ENCODE results near the gene IFNLR1.

The IFNLR1 gene

GRCh38 chr1:24119489-24119858, 67.6 kb downstream of the IFNLR1 start:
- H3K4me3 ChIP-seq (ENCODE audit: low read length) = no peak overlapping the region
- DNase-seq (ENCODE audit: low read depth) = no peak
- TF ChIP-seq CTCF (conservative IDR thresholded peaks at IDR 0.05; ENCODE audit: low read depth, low read length) = no peak

- no peak for DNase-seq (ENCODE audit: low read depth)
- no peak overlapping the region for H3K4me3 ChIP-seq (ENCODE audit: low read length)
- TF ChIP-seq CTCF (conservative IDR thresholded peaks at IDR 0.05; ENCODE audit: low read depth, low read length) = no peak
Measured at GRCh38 chr1:24118410-24119242, 68.5 kb downstream of the IFNLR1 start.

DNA sequence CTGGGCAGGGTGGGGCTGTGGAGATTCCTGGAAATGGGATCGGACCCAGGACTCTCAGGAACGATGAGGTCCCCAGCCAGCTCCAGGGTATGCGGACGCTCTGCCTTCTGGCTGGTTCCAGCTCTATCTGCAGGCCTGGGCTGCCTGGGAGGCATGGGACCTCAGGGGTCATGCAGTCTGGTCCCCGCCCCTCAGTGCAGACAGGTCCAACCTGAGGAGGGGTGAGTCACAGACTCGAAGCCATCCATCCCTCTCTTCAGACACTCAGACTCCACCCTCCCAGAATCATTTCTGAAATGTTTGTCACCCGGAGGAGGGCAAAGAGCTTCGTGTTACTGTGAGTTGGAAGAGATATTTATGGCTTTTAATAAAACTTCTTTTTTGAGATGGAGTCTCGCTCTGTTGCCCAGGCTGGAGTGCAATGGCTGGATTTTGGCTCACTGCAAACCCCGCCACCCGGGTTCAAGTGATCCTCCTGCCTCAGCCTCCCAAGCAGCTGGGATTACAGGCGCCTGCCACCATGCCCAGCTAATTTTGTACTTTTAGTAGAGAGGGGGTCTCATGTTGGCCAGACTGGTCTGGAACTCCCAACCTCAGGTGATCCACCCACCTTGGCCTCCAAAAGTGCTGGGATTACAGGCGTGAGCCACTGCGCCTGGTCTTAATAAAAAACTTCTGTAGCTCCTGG, 69.2 kb downstream of the IFNLR1 start:
- H3K4me3 ChIP-seq (ENCODE audit: low read length) = no peak overlapping the region
- TF ChIP-seq CTCF (conservative IDR thresholded peaks at IDR 0.05; ENCODE audit: low read depth, low read length) = no peak
- no peak for DNase-seq (ENCODE audit: low read depth)

DNA sequence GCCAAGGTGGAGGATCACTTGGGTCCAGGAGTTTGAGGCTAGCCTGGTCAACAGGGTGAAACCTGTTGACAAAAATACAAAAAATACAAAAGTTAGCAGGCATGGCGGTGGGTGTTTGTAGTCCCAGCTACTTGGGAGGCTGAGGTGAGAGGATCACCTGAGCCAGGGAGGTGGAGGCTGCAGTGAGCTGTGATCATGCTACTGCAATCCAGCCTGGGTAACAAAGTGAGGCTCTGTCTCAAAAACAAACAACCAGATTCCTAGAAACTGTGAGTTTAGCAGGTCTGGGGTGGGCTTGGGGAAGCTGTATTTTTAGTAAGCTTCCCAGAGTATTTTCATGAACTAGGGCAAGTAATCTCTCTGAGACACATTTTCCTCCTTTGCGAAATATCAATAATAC, 70.0 kb downstream of the IFNLR1 start:
- H3K4me3 ChIP-seq (ENCODE audit: low read length) = no peak overlapping the region
- DNase-seq (ENCODE audit: low read depth) = no peak
- TF ChIP-seq CTCF (conservative IDR thresholded peaks at IDR 0.05; ENCODE audit: low read depth, low read length) = no peak

- no peak overlapping the region for H3K4me3 ChIP-seq (ENCODE audit: low read length)
- no peak for TF ChIP-seq CTCF (conservative IDR thresholded peaks at IDR 0.05; ENCODE audit: low read depth, low read length)
- DNase-seq (ENCODE audit: low read depth) = no peak
Measured at GRCh38 chr1:24114753-24115152, 72.3 kb downstream of the IFNLR1 start.

DNA sequence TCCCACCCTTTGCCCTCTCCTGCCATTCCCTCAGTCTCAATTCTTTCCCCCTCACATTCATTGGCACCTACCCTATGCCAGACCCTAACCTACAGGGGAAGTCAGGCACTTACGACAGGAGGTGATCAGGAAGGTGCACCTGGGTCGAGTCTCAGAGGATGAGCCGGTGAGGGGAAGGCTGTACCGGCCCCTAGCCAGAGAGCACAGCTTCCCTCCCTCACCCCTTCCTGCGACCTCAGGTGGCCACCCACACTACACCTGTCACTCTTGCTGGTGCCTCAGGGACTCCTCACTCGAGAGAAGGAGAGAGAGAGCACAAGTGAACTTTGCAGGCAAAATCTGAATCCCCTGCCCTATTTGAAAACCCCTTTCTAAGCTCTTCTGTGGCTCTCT, 73.5 kb downstream of the IFNLR1 start:
- no peak for TF ChIP-seq CTCF (conservative IDR thresholded peaks at IDR 0.05; ENCODE audit: low read depth, low read length)
- no peak overlapping the region for H3K4me3 ChIP-seq (ENCODE audit: low read length)

More for the DNA sequence above, 73.5 kb downstream of the IFNLR1 start:
- no peak for DNase-seq (ENCODE audit: low read depth)

Measured in retinal pigment epithelial cell (primary cell).